Transverse colon (tissue), 4 donors: ENCODE measurements around the gene PDZD2. TPM values are rescaled to one million over a fixed set of nuclear protein-coding genes. Genes with fewer than 3 reads are reported as not detected.
"Not testable (repeated sequence)": the region's sequence is repeated elsewhere in the genome, so short reads cannot be mapped to it uniquely, and the experiment has no call there.

ENCODE experiments used
- DNase-seq: peaks from one replicate; pipeline ENCODE4 v3.0.0-alpha.2; 2019
- H3K27ac ChIP-seq, 4 donors: fragments of 200-600 bp; sonication (generic); 2 replicates each; pipeline ENCODE4 v1.5.1; 2016 to 2018; ENCODE audit warnings: inconsistent platforms in 4 of 4
- H3K27me3 ChIP-seq: fragments of 200-600 bp; sonication (generic); 2 replicates; pipeline ENCODE4 v1.5.1; 2017; ENCODE audit warnings: inconsistent platforms
- H3K36me3 ChIP-seq, 4 donors: fragments of 200-600 bp; sonication (generic); 2 replicates each; pipeline ENCODE4 v1.5.1; 2017 to 2019; ENCODE audit warnings: inconsistent platforms in 4 of 4
- H3K4me1 ChIP-seq, 4 donors: fragments of 200-600 bp; sonication (generic); 2 replicates each; pipeline ENCODE4 v1.5.1; 2017 to 2020; ENCODE audit warnings: inconsistent platforms in 4 of 4
- H3K4me3 ChIP-seq, 4 donors: fragments of 200-600 bp; sonication (generic); 1 replicate in 1 of 4; 2 replicates in 3 of 4; pipeline versions ENCODE4 v1.5.1 to v1.6.1; 2017 to 2019; ENCODE audit warnings: inconsistent platforms in 4 of 4
- H3K9me3 ChIP-seq, 2 donors: fragments of 200-600 bp; sonication (generic); 2 replicates each; pipeline ENCODE4 v1.5.1; 2017 to 2019; ENCODE audit warnings: inconsistent platforms in 2 of 2
- CTCF ChIP-seq, 5 experiments: fragments of 200-600 bp in 3 of 5; fragments of 450-650 bp in 2 of 5; sonication (generic) in 3 of 5; IDR thresholded peaks; 1 replicate in 2 of 5; 2 replicates in 3 of 5; pipeline ENCODE4 v1.5.1; 2016 to 2017; ENCODE audit warnings: antibody characterized with exemption in 5 of 5, inconsistent platforms in 3 of 5, mild to moderate bottlenecking in 2 of 5, moderate library complexity in 1 of 5
- EP300 ChIP-seq: sonication (generic); formaldehyde crosslinking; IDR thresholded peaks from one replicate; pipeline ENCODE4 v1.6.1; 2017; ENCODE audit warnings: antibody characterized with exemption, low read depth
- POLR2A ChIP-seq: fragments of 450-650 bp; IDR thresholded peaks from one replicate; pipeline ENCODE4 v1.6.1; 2016; ENCODE audit warnings: antibody characterized with exemption, mild to moderate bottlenecking, moderate library complexity
- POLR2AphosphoS5 ChIP-seq, 3 donors: sonication (generic); formaldehyde crosslinking; IDR thresholded peaks; one replicate each; pipeline ENCODE4 v1.6.1; 2016; ENCODE audit warnings: antibody characterized with exemption in 3 of 3
- WGBS, 2 donors: methylation state at CpG; one replicate each; pipeline ENCODE4 v1.1.5; 2018; ENCODE audit warnings: low coverage in 1 of 2; 5-methylcytosine and 5-hydroxymethylcytosine counted together
- in situ Hi-C, 4 donors: fragments of 200-750 bp; cut with MboI; loops; one replicate each; pipeline versions ENCODE4 v1.15.0 to v1.15.1; 2017; ENCODE audit warnings: low sequenced_read_pairs in 3 of 4, low pct_ligation_motif_present in 1 of 4, low pct_unique_long_range_greater_than_20kb in 1 of 4
- intact Hi-C: fragments of 100-400 bp; cut with DNase I; formaldehyde crosslinking; loops from one replicate; pipeline ENCODE4 v1.15.1; 2023; ENCODE audit warnings: low total_unique reads
- total RNA-seq, 4 donors: library from RNA; depleted of rRNA; stranded (reverse); fragments of >200 nt; gene quantifications; one replicate each; pipeline ENCODE4 v1.1.0, GENCODE V29; 2016

The PDZD2 gene
- 1 to 10 TPM; 2.0 to 3.7 (median 2.8) TPM for total RNA-seq

DNA sequence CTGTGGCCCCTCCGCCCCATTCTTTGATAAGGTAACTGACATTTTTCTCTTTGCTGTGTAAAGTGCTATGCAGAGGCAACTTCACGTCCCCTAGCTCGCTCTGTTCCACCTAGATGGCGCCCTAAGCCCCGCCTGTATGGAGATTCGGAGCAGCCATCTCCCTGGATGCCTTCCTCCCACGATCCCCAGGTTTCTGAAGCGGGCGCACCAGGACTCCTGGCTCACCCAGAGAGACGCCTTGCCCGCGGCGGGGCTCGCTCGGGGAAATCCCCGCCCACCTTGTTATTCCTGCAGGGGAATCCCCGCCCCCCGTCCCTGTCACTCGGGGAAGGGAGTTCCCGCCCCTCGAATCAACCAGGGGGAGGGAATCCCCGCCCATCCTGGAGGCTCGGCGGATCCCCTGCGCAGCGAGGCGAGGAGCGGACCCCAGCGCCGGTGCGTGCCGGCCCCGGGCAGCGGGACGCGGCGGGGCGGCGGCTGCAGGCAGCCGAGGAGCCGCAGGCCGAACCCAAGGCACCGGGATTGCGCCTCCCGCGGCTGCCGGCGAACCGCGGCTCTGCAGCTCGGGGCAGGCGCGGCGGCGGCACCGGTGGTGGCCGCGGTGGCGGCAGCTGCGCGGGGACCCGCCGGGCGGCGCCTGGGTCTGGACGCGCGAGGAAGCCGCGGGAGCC, at the start of gene PDZD2:
Gene PDZD2, plus strand, starts transcription at position 384 of the 671 bp plus-strand sequence.
- H3K9me3 ChIP-seq: no peaks in the 10 kb centered on the region
- TF ChIP-seq CTCF (IDR thresholded peaks at IDR 0.05): peak in 1 of 5 experiments; percentile 2
- no peak for TF ChIP-seq POLR2AphosphoS5 (IDR thresholded peaks at IDR 0.05)
- 0% methylated on average over 6 to 9 of the region's 70 CpGs for whole genome bisulfite sequencing, 2 donors
- peak; percentile 60 for DNase-seq
- no peaks in the 10 kb centered on the region for H3K36me3 ChIP-seq
- peaks cover 0 to 13% (median 10%) of the 10 kb centered on the region in 4 donors for H3K4me1 ChIP-seq
- peaks cover 30% of the 10 kb centered on the region for H3K27me3 ChIP-seq
- in situ Hi-C loops: no loop called here
- peak within 1 kb of the TSS; percentile 35 to 71 (median 52) for H3K4me3 ChIP-seq
- H3K27ac ChIP-seq: peak within 1 kb of the TSS in 1 of 4 donors; percentile 23
- intact Hi-C loops: no loop called here

DNA sequence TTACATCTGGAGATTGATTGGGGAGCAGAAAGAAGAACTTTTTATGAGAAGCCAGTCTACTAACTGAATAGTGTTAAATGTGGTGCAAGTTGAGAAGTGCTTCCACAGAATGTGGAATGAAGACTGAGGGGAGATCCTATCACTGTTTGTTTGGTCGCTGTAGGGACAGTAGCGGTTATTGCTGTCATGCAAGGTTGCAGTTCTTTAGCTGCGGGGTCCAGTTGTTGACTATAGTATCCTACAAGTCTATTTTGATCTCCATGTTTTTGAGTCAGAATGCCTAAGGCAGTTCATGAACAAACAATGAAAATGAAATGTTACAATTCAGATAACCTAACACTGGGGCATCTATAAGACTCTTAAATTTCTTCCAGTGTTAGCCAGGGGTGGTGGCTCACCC, 45.3 kb upstream of the PDZD2 start:
- intact Hi-C loops (no loop called here), in situ Hi-C loops (loop anchor here in 3 of 4 donors (25.0 kb wide), 2 partner anchors 219 to 494 kb away; no protein-coding TSS in a partner anchor)
- WGBS, 2 donors: 84 to 85% methylated on average over 3 of the region's 3 CpGs
- TF ChIP-seq POLR2A (no peak), EP300 (no peak), CTCF (IDR thresholded peaks at IDR 0.05) (no peak), POLR2AphosphoS5 (IDR thresholded peaks at IDR 0.05) (no peak)
- Histone ChIP-seq H3K36me3 (no peaks in the 10 kb centered on the region), H3K4me1 (no peaks in the 10 kb centered on the region), H3K9me3 (no peaks in the 10 kb centered on the region), H3K4me3 (no peak overlapping the region), H3K27me3 (no peaks in the 10 kb centered on the region), H3K27ac (no peak overlapping the region)
- DNase-seq: no peak

GRCh38 chr5:31596354-31596753, 42.6 kb upstream of the PDZD2 start:
- H3K4me3 ChIP-seq: no peak overlapping the region
- H3K27ac ChIP-seq: no peak overlapping the region
- TF ChIP-seq CTCF (IDR thresholded peaks at IDR 0.05) (no peak), POLR2A (no peak), POLR2AphosphoS5 (IDR thresholded peaks at IDR 0.05) (no peak), EP300 (no peak)
- in situ Hi-C loops: loop anchor here in 3 of 4 donors (25.0 kb wide), 2 partner anchors 216 to 491 kb away; no protein-coding TSS in a partner anchor
- H3K9me3 ChIP-seq: no peaks in the 10 kb centered on the region
- DNase-seq: no peak
- no peaks in the 10 kb centered on the region for H3K4me1 ChIP-seq
- H3K27me3 ChIP-seq: no peaks in the 10 kb centered on the region
- no peaks in the 10 kb centered on the region for H3K36me3 ChIP-seq
- intact Hi-C loops: no loop called here
- 48 to 50% methylated on average over 1 of the region's 1 CpG for WGBS, 2 donors

GRCh38 chr5:31598640-31599611, 40.0 kb upstream of the PDZD2 start:
- intact Hi-C loops: no loop called here
- no peaks in the 10 kb centered on the region for H3K9me3 ChIP-seq
- H3K27ac ChIP-seq: no peak overlapping the region
- H3K4me1 ChIP-seq: no peaks in the 10 kb centered on the region
- H3K36me3 ChIP-seq: no peaks in the 10 kb centered on the region
- no peaks in the 10 kb centered on the region for H3K27me3 ChIP-seq
- H3K4me3 ChIP-seq: no peak overlapping the region
- in situ Hi-C loops: loop anchor here in 3 of 4 donors (25.0 kb wide), 2 partner anchors 213 to 488 kb away; no protein-coding TSS in a partner anchor
- TF ChIP-seq CTCF (IDR thresholded peaks at IDR 0.05) (no peak), POLR2AphosphoS5 (IDR thresholded peaks at IDR 0.05) (no peak), POLR2A (no peak), EP300 (no peak)
- WGBS, 2 donors: 41 to 76% methylated on average over 2 to 5 of the region's 5 CpGs
- DNase-seq: no peak

DNA sequence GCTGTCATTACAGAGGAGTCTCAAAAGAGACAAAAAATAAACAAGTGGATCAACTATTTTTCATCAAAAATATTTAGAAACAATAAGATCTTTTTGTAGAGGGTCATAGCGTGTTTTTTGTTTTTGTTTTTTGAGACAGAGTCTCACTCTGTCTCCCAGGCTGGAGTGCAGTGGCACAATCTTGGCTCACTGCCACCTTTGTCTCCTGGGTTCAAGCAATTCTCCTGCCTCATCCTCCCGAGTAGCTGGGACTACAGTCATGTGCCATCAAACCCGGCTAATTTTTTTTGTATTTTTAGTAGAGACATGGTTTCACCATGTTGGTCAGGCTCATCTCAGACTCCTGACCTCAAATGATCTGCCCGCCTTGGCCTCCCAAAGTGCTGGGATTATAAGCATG, 36.6 kb upstream of the PDZD2 start:
- H3K4me3 ChIP-seq, H3K27me3 ChIP-seq, intact Hi-C loops, DNase-seq, H3K36me3 ChIP-seq, in situ Hi-C loops, H3K9me3 ChIP-seq, H3K27ac ChIP-seq, H3K4me1 ChIP-seq: not testable (repeated sequence)
- WGBS, 2 donors: 75 to 80% methylated on average over 4 of the region's 4 CpGs
